NCI-H146 treated with DMSO at 0.1 percent for 48 hours (cell line): Measurements from ENCODE around the gene ARHGEF28.

Experiments
- DNase-seq: peaks from one replicate; lab custom pipeline; 2025; ENCODE audit not compliant: unreplicated experiment; lab: John Stamatoyannopoulos, UW

The ARHGEF28 gene

GRCh38 chr5:73770172-73771025, 144.4 kb downstream of the ARHGEF28 start:
- peak; percentile 19 for DNase-seq

GRCh38 chr5:73774924-73775323, 148.9 kb downstream of the ARHGEF28 start:
- DNase-seq, result no peak

- DNase-seq, result no peak
Observed at GRCh38 chr5:73776405-73776804, 150.4 kb downstream of the ARHGEF28 start.

GRCh38 chr5:73777192-73777591, 151.2 kb downstream of the ARHGEF28 start:
- no peak for DNase-seq

GRCh38 chr5:73780302-73781080, 154.5 kb downstream of the ARHGEF28 start:
- DNase-seq, result no peak

GRCh38 chr5:73781107-73781768, 155.2 kb downstream of the ARHGEF28 start:
- DNase-seq, result no peak

GRCh38 chr5:73783828-73784227, 157.8 kb downstream of the ARHGEF28 start:
- peak; percentile 15 for DNase-seq

- DNase-seq, result peak; percentile 70
Observed at GRCh38 chr5:73786043-73786831, 160.2 kb downstream of the ARHGEF28 start.

- no peak for DNase-seq
Observed at GRCh38 chr5:73789851-73790281, 163.9 kb downstream of the ARHGEF28 start.

- DNase-seq, result no peak
Observed at GRCh38 chr5:73791389-73791788, 165.4 kb downstream of the ARHGEF28 start.

- peak; percentile 66 for DNase-seq
Observed at GRCh38 chr5:73792687-73793320, 166.8 kb downstream of the ARHGEF28 start.

- DNase-seq, result no peak
Observed at GRCh38 chr5:73793911-73794310, 167.9 kb downstream of the ARHGEF28 start.

GRCh38 chr5:73796164-73797131, 170.5 kb downstream of the ARHGEF28 start:
- no peak for DNase-seq

- no peak for DNase-seq
Observed at GRCh38 chr5:73797132-73797510, 171.1 kb downstream of the ARHGEF28 start.

GRCh38 chr5:73799401-73799972, 173.5 kb downstream of the ARHGEF28 start:
- no peak for DNase-seq

- DNase-seq, result no peak
Observed at GRCh38 chr5:73801686-73802085, 175.7 kb downstream of the ARHGEF28 start.

GRCh38 chr5:73805449-73805848, 179.5 kb downstream of the ARHGEF28 start:
- DNase-seq, result no peak

- DNase-seq, result no peak
Observed at GRCh38 chr5:73808911-73809310, 182.9 kb downstream of the ARHGEF28 start.

- no peak for DNase-seq
Observed at GRCh38 chr5:73810429-73810828, 184.4 kb downstream of the ARHGEF28 start.
